Measurements from ENCODE around the gene TMEM151B.

GRCh38 chr6:44255871-44256774, 14.1 kb upstream of the TMEM151B start:
- TF ChIP-seq CTCF (IDR thresholded peaks at IDR 0.05) (no peak), EZH2 (IDR thresholded peaks at IDR 0.05) (no peak)
